OCI-LY3 (cell line): Measurements from ENCODE around the gene ARID3A.

Source experiments
- CTCF ChIP-seq: fragments of 200-600, 300-600 bp; sonication (generic); IDR thresholded peaks from 2 replicates; pipeline ENCODE4 v1.5.1; 2014; ENCODE audit warnings: antibody characterized with exemption, low read length, low read depth
- EZH2phosphoT487 ChIP-seq: fragments of 200-600 bp; shearing (Covaris generic); IDR thresholded peaks from 2 replicates; pipeline ENCODE4 v1.6.1; 2018; ENCODE audit warnings: antibody characterized with exemption, mixed run types, low read depth

GRCh38 chr19:934865-935479 lies 9.1 kb downstream of the ARID3A start:
- TF ChIP-seq CTCF (no peak), EZH2phosphoT487 (no peak)
